ENCODE measurements around the gene BCAS3. TPM values are rescaled to one million over a fixed set of nuclear protein-coding genes. Genes with fewer than 3 reads are reported as not detected.

Gene BCAS3
- total RNA-seq, 1 donor from 2014 or later = 50.8 TPM

GRCh38 chr17:61411261-61412142 lies 733.9 kb downstream of the BCAS3 start:
- no peak for DNase-seq

GRCh38 chr17:61412143-61412859 lies 734.6 kb downstream of the BCAS3 start:
- peak; percentile 67 for DNase-seq

GRCh38 chr17:61412860-61413660 lies 735.4 kb downstream of the BCAS3 start:
- DNase-seq = no peak

GRCh38 chr17:61413661-61414126 lies 736.0 kb downstream of the BCAS3 start:
- DNase-seq = no peak

- DNase-seq = no peak
These were observed 736.7 kb downstream of the BCAS3 start for GRCh38 chr17:61414141-61414935.

- no peak for DNase-seq
These were observed 737.2 kb downstream of the BCAS3 start for GRCh38 chr17:61414936-61415251.

- no peak for DNase-seq
These were observed 737.9 kb downstream of the BCAS3 start for GRCh38 chr17:61415374-61416210.

GRCh38 chr17:61416211-61416539 lies 738.5 kb downstream of the BCAS3 start:
- no peak for DNase-seq

GRCh38 chr17:61416540-61417363 lies 739.1 kb downstream of the BCAS3 start:
- DNase-seq = peak; percentile 35

GRCh38 chr17:61418449-61418848 lies 740.8 kb downstream of the BCAS3 start:
- DNase-seq = no peak

GRCh38 chr17:61419496-61420046 lies 741.9 kb downstream of the BCAS3 start:
- no peak for DNase-seq

GRCh38 chr17:61420052-61420451 lies 742.4 kb downstream of the BCAS3 start:
- DNase-seq = no peak

GRCh38 chr17:61420745-61421398 lies 743.2 kb downstream of the BCAS3 start:
- DNase-seq = no peak

- DNase-seq = no peak
These were observed 743.8 kb downstream of the BCAS3 start for GRCh38 chr17:61421460-61421859.

GRCh38 chr17:61422116-61422799 lies 744.6 kb downstream of the BCAS3 start:
- DNase-seq = no peak

GRCh38 chr17:61422869-61423268 lies 745.2 kb downstream of the BCAS3 start:
- DNase-seq = no peak

GRCh38 chr17:61423967-61424649 lies 746.5 kb downstream of the BCAS3 start:
- DNase-seq = no peak
